Activated CD4-positive, CD25-positive, alpha-beta regulatory T cell treated with anti-CD3 and anti-CD28 coated beads, Interleukin-2, amount 50 U/mL, for 24 hours (primary cell): ENCODE measurements around the gene PTPRJ.

Experiments used
- ATAC-seq, 2 donors: fragments of 150-1000 bp; cut with Tn5 transposase; one replicate each; pipeline ENCODE4 v1.10.0; 2021; ENCODE audit warnings: mild to moderate bottlenecking in 1 of 2, moderate library complexity in 1 of 2

PTPRJ gene

DNA sequence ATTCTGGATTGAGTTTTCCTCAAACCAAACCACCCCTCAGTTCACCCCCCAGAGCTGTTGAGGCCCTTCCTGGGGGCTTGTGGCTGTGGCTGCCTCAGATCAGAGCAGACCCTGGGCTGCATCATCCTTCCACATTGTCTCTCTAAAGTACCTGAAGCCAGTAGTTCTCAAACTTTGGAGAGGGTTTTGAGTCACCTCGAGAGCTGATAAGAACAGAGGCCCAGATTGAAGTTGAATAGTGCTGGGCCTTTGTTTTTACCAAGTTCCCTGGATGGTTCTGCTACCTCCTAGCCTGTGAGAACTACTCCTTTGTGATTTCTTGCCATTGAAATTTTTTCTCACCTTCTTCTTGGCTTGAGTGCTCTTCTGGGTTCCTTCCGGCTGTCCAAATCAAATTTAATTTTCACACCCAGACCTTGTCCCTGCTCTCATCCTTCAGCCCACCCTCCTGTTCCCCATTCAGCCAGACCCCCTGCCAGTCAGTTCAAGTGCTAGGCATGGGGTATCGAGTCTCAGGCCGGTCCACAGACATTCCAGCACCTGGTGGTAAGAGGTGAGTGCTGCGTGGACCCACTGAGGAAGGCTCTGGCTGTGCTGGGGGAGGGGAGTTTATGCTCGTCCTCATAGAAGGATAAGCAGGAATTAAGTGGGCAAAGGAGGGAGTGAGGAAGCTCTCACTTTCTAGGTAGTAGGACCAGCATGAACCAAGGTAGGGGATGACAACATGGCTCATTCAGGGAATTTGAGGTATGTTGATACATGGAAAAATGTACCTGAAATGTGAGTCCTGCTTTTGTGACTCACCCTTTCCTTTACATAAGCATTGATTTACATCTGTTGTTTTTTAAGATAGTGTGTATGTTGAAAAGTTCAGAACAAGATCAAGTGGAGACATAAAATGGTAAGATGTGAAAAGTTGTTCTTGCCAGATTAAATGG is 116.5 kb downstream of the PTPRJ start:
- peak; percentile 61 to 68 for ATAC-seq

DNA sequence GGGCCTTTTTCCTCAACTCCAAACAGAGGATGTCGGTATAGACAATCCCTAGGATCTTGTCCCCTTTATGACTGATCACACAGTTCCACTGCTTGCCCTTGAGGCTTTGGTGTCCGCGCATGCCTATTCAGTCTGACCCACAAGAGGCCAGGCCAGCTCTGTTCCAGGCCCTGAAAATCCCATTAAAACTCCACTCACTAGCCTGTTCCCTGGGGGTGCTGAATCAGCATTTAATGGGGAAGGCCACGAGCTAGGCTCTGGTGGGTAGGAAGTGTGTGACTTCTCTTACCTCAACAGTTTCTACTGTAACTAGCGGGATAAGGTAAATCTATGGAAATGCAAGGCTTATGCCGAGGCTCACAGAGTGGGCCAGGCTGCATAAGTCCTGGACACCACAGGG is 117.7 kb downstream of the PTPRJ start:
- ATAC-seq: no peak

DNA sequence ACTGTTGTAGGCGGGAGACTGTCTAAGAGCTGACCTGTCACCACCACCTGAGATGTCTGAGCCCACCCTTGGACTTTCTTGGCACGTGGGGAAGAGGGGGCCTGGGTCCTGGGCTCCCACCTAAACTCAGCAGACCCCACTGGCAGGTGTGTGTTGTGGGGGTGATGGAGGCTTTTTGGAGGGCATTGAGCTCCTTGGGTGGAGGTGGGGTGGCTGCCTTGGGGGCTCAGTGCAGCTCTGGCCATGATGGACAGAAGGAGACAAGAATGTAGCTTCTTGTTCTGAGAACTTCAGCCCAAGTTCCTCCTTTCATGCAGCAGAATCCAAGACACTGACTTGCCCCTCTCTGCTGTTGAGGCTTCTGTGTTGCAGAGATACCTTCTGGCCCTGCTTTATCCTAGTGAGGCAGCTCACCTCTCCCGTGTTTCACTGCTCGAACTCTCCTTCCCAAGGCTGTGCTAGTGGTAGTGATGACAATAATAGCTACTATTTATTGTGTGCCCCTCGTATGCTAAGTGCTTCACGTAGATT is 119.6 kb downstream of the PTPRJ start:
- ATAC-seq: no peak

DNA sequence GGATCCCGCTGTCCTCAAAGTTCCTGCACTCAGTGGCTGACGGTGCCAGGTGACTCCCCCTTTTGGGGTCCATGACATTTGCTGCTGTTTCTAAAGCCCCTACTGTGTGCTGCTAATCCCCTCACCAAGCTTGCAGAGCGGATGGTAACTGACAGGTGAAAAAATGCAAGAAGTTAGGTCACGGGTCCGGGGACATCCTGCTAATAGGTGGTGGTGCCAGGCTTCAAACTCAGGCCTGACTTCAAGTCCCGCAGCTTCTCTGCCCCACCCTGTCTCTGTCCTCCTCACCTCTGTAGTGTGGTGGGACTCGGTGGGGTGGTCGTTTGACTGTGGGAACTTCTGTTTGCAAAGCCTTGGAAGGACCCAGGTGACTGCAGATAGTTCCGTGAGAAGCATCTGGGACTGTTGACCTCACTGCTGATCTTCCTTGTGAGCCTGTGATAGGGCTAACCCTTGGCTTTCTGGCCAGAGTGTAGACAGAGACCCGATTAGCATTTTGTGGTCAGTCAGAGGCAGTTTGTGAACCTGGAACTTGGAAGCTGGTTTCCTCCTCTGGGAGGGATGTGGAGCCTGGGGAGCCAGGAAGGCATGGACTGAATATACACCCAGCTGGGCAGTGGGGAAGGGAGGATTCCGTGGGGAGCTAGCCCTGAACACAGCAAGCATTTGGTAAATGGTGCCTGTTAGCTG is 120.8 kb downstream of the PTPRJ start:
- ATAC-seq: no peak

DNA sequence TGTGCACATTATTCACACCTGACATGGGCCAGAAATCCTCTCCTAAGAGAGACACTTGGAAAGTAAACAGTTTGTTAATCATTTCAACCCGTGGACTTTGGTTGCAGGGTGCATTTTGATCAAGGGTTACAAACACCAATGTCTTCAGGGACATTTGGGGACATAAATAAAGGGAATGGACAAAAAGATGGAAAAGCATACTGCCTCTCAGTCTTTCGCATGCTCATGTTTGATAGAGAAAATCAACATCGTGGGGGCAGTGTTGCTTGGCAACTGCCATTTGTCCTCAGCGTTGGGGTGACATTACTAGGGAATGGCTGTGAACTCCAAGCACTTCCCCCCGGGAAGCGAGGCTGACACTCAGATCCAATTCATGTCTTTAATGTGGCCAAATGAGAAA is 121.6 kb downstream of the PTPRJ start:
- no peak for ATAC-seq

DNA sequence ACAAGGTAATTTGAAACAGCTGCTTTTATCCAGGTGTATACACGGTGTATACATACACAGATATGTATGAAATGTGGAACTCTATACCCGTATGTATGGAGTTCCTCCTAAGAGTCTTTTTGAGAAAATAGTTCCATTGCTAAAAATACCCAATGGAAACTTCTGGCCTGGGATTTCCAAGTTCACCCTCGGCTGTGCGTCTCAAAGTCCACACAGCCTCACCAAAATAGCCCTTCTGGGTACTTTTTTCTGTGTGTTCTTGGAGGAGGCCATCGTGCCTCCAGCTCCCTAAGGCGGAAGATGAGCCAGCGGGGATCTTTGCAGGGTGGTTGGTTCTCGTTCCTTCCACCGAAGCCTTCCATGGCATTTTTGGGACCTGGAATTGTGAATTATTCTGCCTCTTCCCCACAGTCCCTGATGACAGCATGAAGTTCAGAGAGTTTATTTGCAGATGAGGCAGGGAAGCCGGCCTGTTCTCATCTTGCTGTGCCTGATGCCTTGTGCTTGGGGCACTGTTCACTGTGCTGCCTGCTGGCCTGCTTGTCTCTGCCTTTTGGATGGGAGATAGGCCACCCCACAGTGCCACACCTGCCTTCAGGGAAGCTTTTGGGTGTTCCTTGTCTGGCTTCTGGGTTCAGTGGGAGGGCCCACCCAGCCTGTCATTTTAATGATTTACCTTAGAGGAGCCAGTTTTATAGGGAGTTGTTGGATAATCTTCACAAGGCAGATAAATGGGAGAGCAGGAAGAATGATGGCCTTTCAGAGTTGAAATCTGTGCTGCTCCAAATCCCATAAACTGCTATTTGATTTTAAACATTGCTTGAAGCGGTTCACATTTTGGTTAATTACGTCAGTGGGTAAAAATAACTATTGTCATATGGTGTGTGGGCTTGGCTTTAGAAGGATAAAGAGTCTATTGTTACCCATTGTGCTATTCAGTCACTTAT is 123.5 kb downstream of the PTPRJ start:
- ATAC-seq: no peak

DNA sequence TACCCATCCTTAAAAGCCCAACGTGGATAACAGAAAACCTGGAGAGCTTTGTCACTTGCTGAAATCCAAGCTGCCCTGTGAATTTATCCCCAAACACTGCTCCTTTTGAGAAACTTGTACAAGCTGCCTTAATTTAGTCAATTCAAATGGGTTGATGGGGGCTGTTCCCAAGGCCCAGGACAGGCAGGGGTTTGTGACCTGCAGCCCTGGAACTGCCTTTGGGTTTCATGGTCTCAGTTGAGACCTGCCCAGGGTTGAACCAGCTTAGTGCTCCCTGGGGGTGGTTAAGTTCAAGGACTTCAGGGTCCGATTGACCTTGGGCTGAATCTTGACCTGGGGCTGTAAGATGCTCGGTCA is 124.2 kb downstream of the PTPRJ start:
- no peak for ATAC-seq

DNA sequence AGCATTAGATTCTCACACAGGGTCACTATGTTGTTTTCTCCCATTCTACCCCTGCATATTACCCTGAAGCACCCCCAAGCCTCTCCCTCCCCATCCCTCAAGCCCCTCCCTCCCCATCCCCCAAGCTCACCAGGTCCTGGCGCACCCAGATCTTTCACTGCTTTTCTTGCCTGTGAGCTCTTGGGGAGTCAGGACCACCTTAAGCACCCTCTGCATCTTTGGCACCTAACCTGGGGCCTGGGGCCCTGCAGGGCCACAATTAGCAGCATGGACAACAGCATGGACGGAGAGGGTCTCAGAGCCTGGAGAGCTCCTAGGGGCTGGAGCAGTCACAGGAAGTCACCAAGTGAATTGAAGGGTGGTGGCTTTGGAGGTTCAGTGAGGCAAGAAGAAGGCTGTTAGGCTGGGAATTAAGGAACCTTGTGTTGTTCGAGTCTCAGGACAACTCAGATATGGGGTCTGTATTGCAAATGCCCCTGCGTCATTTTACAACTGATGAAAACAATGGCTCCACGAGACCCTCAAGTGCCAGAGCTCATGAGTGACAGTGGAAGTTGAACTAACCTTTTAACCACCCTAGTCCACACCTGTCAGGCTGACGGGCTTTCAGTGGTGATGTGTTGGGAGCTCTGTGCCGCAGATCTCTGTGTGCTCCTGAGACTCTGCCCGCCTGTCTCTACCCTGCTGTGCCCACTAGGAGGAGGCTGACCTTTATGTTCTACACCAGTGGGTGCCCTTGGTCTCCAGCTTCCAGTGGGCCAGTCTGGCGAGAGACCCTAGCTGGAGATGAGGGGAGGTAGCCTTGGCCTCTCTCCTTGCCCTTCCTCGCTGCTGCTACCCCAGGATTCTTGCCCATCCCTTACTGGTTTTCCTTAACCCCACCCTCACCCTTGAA is 125.0 kb downstream of the PTPRJ start:
- ATAC-seq: no peak

DNA sequence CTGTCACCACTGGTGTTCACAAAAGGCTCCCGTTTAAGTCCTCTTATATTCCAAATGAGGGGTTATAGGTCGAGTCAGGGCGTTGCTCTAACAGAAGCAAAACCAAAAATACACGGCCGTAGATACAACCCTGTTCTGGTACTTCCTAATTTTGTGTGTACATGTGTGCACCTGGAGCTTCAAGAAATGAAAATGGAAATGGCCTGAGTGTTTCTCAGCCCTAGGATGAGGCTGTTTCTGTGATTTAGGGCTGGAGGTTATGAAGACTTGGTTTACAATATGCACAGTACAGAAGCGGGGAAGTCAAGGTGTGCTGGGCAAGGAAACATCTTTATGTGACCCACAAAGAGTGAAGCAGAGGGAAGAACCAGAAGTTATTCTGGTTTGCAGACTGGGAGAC is 125.8 kb downstream of the PTPRJ start:
- no peak for ATAC-seq

DNA sequence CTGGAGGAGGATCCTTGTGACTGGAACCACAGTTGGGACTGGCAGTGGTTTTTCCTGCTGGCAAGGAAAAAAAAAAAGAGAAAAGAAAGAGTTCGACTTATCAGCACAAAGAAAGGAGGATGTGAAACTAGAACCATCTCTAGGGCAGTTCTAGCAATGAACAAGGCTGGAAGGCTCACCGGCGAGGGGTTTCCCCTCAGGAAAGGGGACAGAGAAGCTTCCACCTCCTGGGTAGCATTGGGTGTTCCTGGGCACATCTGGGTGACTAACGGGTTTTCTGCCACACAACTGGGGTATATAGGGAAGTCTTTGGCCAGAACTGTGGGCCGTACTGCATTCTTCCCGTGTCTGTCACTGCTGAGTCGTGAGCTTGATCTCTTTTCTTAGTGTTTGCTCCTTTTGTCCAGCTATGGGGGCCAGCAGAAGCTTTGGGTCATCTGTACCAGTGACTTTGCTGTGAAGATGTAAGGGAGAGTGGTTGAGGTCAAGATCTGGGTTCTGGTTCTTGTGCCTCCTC is 126.9 kb downstream of the PTPRJ start:
- ATAC-seq: peak; percentile 44 to 59

DNA sequence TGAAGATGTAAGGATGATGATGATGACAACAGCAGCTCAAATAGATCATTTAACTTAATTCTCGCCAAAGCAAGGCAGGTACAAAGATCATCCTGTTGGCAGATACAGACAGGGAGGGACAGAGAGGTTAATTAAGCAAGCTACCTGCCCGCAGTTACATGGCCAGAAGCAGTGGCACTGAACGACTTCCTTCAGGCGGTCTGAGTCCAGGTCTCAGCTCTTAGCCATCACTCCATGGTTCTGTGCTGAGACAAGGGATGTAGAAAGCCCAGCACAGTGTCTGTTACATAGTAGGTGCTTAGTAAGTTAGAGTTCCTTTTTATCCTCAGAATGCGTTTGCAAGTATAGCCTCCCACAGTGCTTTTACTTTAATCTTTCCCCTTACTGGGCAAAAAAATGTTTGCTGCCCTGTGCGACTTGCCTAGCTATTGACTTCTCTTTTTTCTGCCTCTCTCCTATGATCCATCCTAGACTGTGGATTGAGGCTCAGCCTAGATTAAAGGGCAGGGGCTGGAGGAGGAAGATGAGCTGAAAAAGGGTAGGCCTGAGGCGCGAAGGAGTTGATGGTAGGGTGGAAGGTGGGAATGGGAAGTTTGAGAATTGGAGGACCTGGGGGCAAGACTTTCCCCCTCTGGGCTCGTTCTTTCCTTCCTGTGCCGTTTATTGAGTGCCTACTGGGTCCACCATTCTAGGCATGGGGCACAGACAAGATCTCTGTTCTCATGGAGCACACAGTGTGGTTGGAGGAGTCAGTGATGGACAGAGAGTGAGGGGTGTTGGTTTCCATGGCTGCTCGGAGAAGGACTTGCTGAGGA is 128.1 kb downstream of the PTPRJ start:
- ATAC-seq: no peak

DNA sequence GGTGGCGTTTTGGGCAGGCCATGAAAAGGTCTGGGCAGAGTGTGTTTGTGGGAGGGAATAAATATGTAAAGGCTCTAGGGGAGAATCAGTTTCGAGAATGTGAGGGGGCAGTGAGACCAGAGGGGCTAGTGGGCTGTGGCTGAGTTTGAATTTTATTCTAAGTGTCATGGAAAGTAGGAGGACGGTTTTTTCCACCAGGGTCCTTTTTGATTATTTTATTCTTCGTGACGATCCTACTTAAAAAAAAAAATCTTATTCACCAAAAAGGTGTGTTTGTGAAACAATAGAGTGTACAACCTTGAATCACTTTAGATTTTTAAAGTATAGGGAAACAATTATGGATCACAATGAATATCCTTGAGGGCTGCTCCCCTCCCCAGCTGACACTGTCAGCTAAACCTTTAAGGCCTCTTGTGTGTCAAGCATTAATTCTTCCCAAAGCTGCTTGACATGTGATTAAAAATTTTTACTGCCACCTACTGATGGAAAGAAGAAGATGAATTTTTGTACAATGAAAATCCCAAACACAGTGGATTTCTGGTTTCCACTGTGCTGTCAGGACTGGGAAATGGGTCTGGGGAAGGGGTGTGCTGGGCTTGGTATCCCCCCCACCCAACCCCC is 128.8 kb downstream of the PTPRJ start:
- peak; percentile 25 to 28 for ATAC-seq

DNA sequence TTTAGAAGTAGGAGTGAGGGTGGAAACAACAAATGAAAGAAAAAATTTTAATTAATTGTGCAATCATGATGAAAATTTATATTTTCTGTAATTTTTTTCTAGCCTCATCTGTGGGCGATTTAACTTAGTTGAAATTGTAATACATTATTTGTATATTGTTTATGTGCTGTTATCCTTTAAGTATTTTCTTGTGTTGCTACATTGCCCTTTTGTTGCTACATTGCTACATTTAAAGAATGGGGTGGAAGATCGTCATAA is 130.1 kb downstream of the PTPRJ start:
- ATAC-seq: no peak

DNA sequence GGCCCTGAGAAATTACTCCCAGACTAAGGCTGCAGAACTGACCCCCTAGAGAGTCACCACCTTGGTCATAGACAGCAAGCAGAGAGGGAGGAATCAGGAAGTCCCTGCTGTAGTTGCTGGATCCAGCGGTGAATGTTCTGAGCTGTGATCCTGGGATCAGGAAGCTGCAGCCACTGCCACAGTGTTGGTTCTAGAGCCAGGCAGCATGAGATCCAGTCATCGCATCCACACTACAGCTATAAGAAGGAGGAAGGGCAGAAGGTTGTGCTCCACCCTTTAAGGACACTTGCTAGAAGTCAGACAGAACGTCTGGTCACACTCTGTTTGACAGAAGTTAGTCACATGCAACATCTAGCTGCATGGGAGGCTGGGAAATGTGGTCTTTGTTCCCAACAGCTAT is 131.5 kb downstream of the PTPRJ start:
- ATAC-seq: no peak

DNA sequence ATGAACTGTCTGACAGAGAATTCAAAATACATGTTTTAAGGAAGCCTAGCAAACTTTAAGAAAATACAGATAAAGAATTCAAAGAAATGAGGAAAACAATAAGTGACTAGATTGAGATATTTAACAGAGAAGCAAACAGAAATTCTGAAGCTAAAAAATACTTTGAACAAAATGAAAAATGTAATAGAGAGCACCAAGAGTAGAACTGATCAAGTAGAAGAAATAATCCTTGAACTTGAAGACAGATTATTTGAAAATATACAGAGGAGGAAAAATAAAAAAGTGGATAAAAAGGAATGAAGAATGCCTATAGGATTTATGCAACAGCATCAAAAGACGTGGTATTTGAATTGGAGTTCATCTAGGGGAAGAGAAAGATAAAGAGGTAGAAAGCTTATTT is 134.4 kb downstream of the PTPRJ start:
- no peak for ATAC-seq

DNA sequence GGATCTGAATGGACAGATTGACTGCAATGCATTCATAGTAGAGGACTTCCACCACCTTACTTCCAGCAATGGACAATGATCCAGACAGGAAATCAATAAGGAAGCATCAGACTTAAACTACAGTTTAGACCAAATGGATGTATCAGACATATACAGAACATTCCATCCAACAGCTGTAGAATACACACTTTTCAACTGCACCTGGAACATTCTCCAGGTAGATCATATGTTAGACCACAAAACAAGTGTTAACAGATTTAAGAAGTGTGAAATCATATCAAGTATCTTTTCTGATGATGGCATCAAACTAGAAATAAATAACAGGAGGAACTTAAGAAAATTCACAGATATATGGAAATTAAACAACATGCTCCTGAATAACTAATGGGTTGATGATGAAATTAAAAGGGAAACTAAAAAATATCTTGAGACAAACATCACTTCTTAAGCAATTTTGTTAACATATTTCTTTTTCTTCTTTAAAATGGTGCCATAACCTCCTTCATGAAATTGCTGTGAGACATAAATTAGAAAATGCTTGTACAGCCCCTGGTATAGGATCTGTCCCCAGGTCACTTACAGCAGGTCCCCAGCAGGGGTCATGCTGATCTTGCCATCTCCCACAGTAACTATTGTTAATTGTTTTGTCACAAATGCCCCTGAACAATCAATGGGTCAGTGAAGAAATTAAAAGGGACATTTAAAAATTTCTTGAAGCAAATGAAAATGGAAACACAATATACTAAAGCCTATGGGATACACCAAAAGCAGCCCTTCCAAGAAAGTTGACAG is 136.3 kb downstream of the PTPRJ start:
- ATAC-seq: peak in 1 of 2 donors; percentile 48

DNA sequence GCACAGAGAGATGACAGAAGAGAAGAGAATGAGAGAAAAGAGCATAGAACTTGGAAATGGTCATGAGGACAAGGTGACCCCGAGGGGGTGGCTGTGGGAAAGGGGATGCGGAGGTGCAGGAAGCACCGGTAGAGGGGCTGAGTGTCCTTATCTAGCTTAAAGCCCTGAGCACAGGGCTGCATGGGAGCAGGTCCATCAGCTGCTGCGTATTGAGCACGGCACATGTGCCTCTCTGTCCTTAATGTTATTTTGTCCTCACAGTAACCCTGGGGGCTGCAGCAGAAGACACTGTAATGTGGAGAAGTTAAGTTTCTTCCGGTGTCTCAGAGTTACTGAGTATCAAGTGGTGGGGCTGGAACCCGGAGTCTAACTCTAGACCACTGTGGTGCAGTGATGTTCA is 141.9 kb downstream of the PTPRJ start:
- no peak for ATAC-seq

DNA sequence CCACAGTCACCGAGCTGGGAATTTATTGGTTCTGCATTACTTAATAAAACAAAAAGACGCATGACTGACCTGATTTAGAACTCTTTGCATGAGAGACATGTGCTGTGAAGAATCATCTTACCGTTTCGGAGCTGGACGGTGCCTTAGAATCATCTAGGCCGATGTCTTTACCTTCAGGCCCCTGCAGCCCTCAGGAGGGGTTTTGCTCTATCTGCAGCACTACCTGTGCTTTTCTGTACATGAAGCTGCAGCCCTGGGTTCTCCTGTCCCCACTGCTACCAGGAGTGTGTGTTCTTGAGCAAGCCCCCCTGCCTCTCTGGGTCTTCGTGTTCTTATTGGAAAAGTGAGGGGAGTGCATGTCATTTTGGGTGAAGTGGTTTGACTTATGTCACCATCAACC is 142.3 kb downstream of the PTPRJ start:
- ATAC-seq: no peak

DNA sequence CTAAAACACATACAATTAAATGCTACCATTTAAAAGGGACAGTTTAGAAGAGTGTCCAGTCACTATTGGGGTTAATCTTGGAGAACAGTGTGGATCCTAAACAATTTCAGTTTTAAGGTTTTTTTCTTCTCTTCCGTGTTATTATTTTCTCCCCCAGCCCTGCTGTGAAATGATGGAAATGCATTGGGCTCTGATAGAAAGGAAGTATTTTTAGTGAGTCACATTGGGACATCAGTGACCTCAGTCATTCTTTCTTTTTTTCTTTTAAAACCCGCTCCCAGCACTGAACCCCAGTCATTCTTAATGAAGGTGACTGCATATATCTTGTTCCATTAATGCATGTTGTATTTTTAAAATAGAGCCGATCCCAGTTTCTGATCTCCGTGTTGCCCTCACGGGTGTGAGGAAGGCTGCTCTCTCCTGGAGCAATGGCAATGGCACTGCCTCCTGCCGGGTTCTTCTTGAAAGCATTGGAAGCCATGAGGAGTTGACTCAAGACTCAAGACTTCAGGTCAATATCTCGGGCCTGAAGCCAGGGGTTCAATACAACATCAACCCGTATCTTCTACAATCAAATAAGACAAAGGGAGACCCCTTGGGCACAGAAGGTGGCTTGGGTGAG is 143.0 kb downstream of the PTPRJ start:
- ATAC-seq: no peak
